Erythroblast (primary cell): ENCODE data around the gene EYA3.

Source experiments
- GATA1 ChIP-seq: IDR thresholded peaks from 2 replicates; pipeline ENCODE4 v1.6.1; 2011; ENCODE audit warnings: low read depth, mild to moderate bottlenecking, control low read depth, low read length, moderate library complexity
- POLR2A ChIP-seq: IDR thresholded peaks from 2 replicates; pipeline ENCODE4 v1.6.1; 2011; ENCODE audit warnings: mild to moderate bottlenecking, low read length

DNA sequence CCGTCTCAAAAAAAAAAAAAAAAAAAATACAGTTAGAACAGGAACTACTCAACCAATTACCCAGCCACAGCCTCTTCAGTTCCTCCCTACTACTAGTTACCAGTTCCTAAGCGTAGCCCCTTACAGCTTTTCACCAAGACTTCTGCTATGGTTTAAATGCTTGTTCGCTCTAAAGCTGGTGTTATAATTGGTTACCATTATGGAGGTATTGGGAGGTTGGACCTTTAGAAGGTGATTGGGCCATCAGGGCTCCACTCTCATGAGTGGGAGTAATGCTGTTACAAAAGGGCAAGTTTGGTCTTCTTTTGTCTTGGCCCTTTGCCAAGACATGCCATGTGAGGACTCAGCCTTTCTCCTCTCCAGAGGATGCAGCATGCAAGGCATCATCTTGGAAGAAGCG is 156.7 kb downstream of the EYA3 start:
- TF ChIP-seq POLR2A, result no peak
- TF ChIP-seq GATA1, result no peak
